B cell (primary cell): ENCODE results near the gene GNAI2.

Source experiments
- EZH2 ChIP-seq: IDR thresholded peaks from 2 replicates; pipeline ENCODE4 v1.6.1; 2012; ENCODE audit warnings: borderline replicate concordance, low read depth, mild to moderate bottlenecking, moderate library complexity, low read length; ENCODE audit not compliant: insufficient read depth, poor library complexity, severe bottlenecking
- TF ChIP-seq, protein P1 (sequence below): fragments of 200-600 bp; IDR thresholded peaks from one replicate; pipeline ENCODE4 v1.8.0; 2022; ENCODE audit warnings: antibody characterized with exemption, mild to moderate bottlenecking

DNA sequence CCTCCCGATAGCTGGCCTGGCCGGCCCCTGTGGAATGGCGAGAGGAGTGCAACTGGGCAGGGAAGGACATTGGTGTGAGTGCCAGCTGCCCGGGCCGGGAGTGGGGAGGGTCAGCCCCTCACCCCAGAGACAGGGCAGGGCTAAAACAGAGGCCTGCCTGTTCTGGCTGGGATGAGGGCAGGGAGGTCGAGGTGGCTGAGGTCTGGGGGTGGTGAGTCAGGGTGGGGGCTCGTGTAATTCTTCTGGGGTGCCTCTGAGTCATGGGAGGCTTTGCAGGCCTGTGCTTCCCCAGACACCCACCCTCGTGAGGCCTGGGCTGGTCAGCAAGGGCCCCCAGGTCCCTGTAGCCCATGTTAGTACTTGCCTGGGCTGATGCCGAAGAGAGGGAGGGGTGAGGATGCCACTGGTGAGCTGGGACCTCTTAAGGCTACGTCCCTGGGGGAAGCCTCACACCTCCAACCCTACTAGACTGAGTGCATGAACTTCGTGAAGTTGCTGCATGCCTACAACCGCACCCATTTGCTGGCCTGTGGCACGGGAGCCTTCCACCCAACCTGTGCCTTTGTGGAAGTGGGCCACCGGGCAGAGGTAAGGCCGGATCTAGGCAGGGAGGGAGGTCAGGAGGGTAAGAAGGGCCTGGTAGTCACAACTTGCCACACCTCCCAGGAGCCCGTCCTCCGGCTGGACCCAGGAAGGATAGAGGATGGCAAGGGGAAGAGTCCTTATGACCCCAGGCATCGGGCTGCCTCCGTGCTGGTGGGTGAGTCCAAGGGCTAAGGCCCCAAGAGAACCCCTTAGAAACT, 34.6 kb downstream of the GNAI2 start:
- TF ChIP-seq, protein P1, sequence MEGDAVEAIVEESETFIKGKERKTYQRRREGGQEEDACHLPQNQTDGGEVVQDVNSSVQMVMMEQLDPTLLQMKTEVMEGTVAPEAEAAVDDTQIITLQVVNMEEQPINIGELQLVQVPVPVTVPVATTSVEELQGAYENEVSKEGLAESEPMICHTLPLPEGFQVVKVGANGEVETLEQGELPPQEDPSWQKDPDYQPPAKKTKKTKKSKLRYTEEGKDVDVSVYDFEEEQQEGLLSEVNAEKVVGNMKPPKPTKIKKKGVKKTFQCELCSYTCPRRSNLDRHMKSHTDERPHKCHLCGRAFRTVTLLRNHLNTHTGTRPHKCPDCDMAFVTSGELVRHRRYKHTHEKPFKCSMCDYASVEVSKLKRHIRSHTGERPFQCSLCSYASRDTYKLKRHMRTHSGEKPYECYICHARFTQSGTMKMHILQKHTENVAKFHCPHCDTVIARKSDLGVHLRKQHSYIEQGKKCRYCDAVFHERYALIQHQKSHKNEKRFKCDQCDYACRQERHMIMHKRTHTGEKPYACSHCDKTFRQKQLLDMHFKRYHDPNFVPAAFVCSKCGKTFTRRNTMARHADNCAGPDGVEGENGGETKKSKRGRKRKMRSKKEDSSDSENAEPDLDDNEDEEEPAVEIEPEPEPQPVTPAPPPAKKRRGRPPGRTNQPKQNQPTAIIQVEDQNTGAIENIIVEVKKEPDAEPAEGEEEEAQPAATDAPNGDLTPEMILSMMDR: no peak
- no peak for TF ChIP-seq EZH2
